ENCODE results near the gene HEATR1. TPM values are rescaled to one million over a fixed set of nuclear protein-coding genes. Genes with fewer than 3 reads are reported as not detected.
"Not testable (repeated sequence)": the region's sequence is repeated elsewhere in the genome, so short reads cannot be mapped to it uniquely, and the experiment has no call there.

HEATR1 gene
- polyA plus RNA-seq, 1 donor, result 19.9 TPM

GRCh38 chr1:236581528-236581927, 22.8 kb downstream of the HEATR1 start:
- no peak for DNase-seq

GRCh38 chr1:236580404-236580803, 23.9 kb downstream of the HEATR1 start:
- DNase-seq, result not testable (repeated sequence)

- DNase-seq, result no peak
These were observed 25.7 kb downstream of the HEATR1 start for GRCh38 chr1:236578661-236579060.

- DNase-seq, result not testable (repeated sequence)
These were observed 27.3 kb downstream of the HEATR1 start for GRCh38 chr1:236577041-236577440.

- no peak for DNase-seq
These were observed 28.3 kb downstream of the HEATR1 start for GRCh38 chr1:236576004-236576403.

- DNase-seq, result no peak
These were observed 28.8 kb downstream of the HEATR1 start for GRCh38 chr1:236575523-236575922.

- no peak for DNase-seq
These were observed 35.9 kb downstream of the HEATR1 start for GRCh38 chr1:236568285-236568894.

GRCh38 chr1:236565530-236565929, 38.8 kb downstream of the HEATR1 start:
- no peak for DNase-seq

GRCh38 chr1:236561976-236562375, 42.3 kb downstream of the HEATR1 start:
- DNase-seq, result no peak

GRCh38 chr1:236560213-236560771, 44.0 kb downstream of the HEATR1 start:
- no peak for DNase-seq

- no peak for DNase-seq
These were observed 45.5 kb downstream of the HEATR1 start for GRCh38 chr1:236558846-236559245.

- no peak for DNase-seq
These were observed 46.2 kb downstream of the HEATR1 start for GRCh38 chr1:236558081-236558480.

GRCh38 chr1:236556606-236557005, 47.7 kb downstream of the HEATR1 start:
- no peak for DNase-seq

- DNase-seq, result no peak
These were observed 50.9 kb downstream of the HEATR1 start for GRCh38 chr1:236553370-236553769.

GRCh38 chr1:236552901-236553300, 51.4 kb downstream of the HEATR1 start:
- no peak for DNase-seq

GRCh38 chr1:236552096-236552495, 52.2 kb downstream of the HEATR1 start:
- DNase-seq, result no peak

- no peak for DNase-seq
These were observed 53.1 kb downstream of the HEATR1 start for GRCh38 chr1:236550961-236551851.

- no peak for DNase-seq
These were observed 55.9 kb downstream of the HEATR1 start for GRCh38 chr1:236548452-236548851.

- DNase-seq, result no peak
These were observed 58.6 kb downstream of the HEATR1 start for GRCh38 chr1:236545621-236546169.

GRCh38 chr1:236543065-236543669, 61.1 kb downstream of the HEATR1 start:
- no peak for DNase-seq

GRCh38 chr1:236541710-236542109, 62.6 kb downstream of the HEATR1 start:
- no peak for DNase-seq

GRCh38 chr1:236540813-236541465, 63.4 kb downstream of the HEATR1 start:
- DNase-seq, result no peak

Data from hindlimb muscle (tissue), 1 donor.